Brain pericyte (primary cell): ENCODE measurements around the gene FAM83G.

Experiments used
- DNase-seq: peaks from one replicate; pipeline ENCODE4 v3.0.0-alpha.2; 2012; ENCODE audit warnings: low read depth, low spot score

The FAM83G gene

GRCh38 chr17:18987862-18988545 is 16.6 kb downstream of the FAM83G start:
- DNase-seq, result no peak

GRCh38 chr17:18987230-18987610 is 17.3 kb downstream of the FAM83G start:
- no peak for DNase-seq

- DNase-seq, result no peak
Measured at GRCh38 chr17:18986541-18987229, 17.9 kb downstream of the FAM83G start.

GRCh38 chr17:18985475-18985874 is 19.1 kb downstream of the FAM83G start:
- no peak for DNase-seq

GRCh38 chr17:18984273-18985114 is 20.1 kb downstream of the FAM83G start:
- no peak for DNase-seq

GRCh38 chr17:18981642-18982424 is 22.7 kb downstream of the FAM83G start:
- DNase-seq, result no peak

GRCh38 chr17:18981335-18981641 is 23.3 kb downstream of the FAM83G start:
- DNase-seq, result no peak

- DNase-seq, result no peak
Measured at GRCh38 chr17:18980682-18981334, 23.8 kb downstream of the FAM83G start.

- no peak for DNase-seq
Measured at GRCh38 chr17:18978655-18979054, 25.9 kb downstream of the FAM83G start.

- no peak for DNase-seq
Measured at GRCh38 chr17:18978050-18978449, 26.5 kb downstream of the FAM83G start.

GRCh38 chr17:18977646-18978045 is 26.9 kb downstream of the FAM83G start:
- no peak for DNase-seq

- no peak for DNase-seq
Measured at GRCh38 chr17:18977021-18977420, 27.5 kb downstream of the FAM83G start.

- no peak for DNase-seq
Measured at GRCh38 chr17:18976201-18976600, 28.4 kb downstream of the FAM83G start.

GRCh38 chr17:18975597-18975996 is 29.0 kb downstream of the FAM83G start:
- no peak for DNase-seq

GRCh38 chr17:18974407-18975149 is 30.0 kb downstream of the FAM83G start:
- DNase-seq, result no peak

GRCh38 chr17:18971801-18972200 is 32.8 kb downstream of the FAM83G start:
- no peak for DNase-seq

GRCh38 chr17:18970582-18971480 is 33.7 kb downstream of the FAM83G start:
- DNase-seq, result no peak

GRCh38 chr17:18968945-18969887 is 35.3 kb downstream of the FAM83G start:
- no peak for DNase-seq
